ENCODE measurements around the gene OR2V2.
A peak's percentile ranks its signal among the peaks of the same experiment; 100 is the strongest.

OR2V2 gene

DNA sequence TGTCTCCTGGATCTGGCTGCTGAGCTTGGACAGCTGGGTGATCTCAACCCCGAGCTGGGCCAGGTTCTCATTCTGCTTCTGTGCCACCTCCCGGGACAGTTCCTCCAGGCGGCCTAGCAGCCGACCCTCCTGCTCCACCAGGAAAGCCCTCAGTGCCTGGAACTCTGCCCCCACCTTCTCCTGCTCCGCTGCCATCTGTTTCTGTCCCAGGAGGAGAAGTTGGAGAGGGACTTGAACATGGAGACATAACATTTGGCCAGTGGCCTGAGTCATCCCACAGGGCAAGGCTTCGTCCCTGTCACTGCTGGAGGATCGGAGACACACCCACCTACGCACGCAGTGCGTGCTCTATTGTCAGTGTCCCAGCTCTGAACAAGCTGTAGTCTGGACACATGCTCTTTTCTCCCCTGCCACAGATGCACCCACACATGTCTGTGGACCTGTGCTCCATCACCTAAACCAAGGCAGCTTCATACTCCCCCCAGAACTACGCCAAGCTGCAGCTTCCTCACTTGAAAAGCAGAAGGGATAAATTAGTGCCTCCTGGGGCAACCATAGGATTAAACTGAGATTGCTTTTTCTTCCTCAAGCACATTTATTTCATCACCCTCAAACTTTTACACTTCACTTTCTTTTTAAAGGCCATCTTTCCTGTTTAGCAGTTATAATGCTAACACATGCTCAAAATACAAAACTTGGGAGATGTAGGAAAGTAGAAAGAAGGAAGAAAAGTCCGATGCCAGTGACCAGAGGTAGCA is 52.7 kb downstream of the OR2V2 start:
- Histone ChIP-seq H3K4me1 (ENCODE audit: insufficient read depth, low read length) (peaks cover 2% of the 10 kb centered on the region), H3K9me3 (ENCODE audit: low read length) (no peaks in the 10 kb centered on the region), H3K36me3 (ENCODE audit: insufficient read depth, low read length) (no peaks in the 10 kb centered on the region), H2AFZ (ENCODE audit: low read depth, low read length) (no peak overlapping the region), H3K4me3 (ENCODE audit: low read length) (no peak overlapping the region), H3K27me3 (ENCODE audit: insufficient read depth, low read length) (peaks cover 54% of the 10 kb centered on the region)

DNA sequence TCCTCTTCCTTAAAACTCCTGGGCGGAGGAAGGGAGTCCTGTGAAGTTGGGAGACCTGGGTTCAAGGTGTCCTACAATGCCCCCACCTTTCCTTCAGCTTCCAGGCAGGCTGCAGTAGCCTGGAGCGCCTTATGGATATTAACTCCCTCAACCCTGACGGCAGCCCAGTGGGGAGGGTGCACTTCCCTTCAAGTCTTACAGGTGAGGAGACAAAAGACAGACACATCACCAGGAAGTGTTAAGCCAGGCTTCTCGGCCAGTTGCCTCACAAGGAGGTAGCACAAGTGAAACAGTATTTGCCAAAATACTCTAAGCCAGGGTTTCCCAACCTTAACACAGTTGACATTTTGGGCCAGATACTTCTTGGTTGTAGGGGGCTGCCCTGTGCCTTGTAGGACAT is 53.4 kb downstream of the OR2V2 start:
- peaks cover 8% of the 10 kb centered on the region for H3K4me1 ChIP-seq (ENCODE audit: insufficient read depth, low read length)
- H2AFZ ChIP-seq (ENCODE audit: low read depth, low read length), result no peak overlapping the region
- H3K36me3 ChIP-seq (ENCODE audit: insufficient read depth, low read length), result no peaks in the 10 kb centered on the region
- no peak overlapping the region for H3K4me3 ChIP-seq (ENCODE audit: low read length)
- H3K9me3 ChIP-seq (ENCODE audit: low read length), result no peaks in the 10 kb centered on the region
- H3K27me3 ChIP-seq (ENCODE audit: insufficient read depth, low read length), result peaks cover 54% of the 10 kb centered on the region

DNA sequence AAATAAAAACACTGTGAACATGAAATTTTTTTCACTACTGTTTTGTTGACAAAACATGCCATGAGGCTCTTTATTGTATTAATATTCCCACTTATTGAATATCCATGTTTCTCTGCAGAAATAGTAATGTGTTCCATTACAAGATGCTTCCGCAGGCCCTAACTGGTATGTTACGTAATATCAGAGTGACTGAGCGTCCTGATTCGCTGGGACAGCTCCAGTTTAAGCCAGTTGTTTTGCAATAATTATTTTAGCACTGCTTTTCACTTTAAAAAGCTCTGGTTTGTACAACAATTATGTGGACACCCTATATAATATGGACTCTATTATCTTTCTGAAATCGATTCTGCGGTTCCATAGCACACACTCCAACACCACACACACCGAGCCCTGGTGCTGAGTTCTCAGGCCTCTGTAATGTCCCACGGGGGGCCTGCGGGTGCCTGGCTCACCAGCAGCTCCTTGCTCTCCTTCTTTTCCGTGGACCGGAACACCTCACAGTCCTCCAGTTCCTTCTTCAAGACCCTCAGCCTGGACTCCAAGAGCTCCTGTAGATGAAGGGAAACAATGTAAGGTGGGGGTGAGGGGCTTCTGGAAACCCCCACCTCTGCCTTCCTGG is 55.8 kb downstream of the OR2V2 start:
- H3K36me3 ChIP-seq (ENCODE audit: insufficient read depth, low read length), result no peaks in the 10 kb centered on the region

DNA sequence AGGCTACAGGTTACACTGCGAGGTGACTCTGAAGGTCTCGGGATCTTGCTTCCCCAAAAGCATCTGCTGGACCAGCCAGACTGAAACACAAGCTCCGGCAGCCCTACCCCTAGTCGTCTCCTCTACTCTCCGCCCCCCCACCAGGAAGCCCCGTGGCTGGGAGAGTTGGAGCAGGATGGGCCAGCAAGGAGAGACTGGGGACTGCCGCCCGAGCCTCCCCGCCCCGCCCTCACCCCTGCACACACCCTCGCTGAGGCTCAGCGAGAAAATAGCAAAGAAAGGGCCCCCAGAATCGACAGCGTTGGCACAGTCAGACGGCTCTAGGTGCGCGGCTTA is 56.4 kb downstream of the OR2V2 start:
- H3K36me3 ChIP-seq (ENCODE audit: insufficient read depth, low read length), result no peaks in the 10 kb centered on the region
- peak overlapping the region; percentile 22 for H2AFZ ChIP-seq (ENCODE audit: low read depth, low read length)
- H3K4me1 ChIP-seq (ENCODE audit: insufficient read depth, low read length), result peaks cover 11% of the 10 kb centered on the region
- H3K9me3 ChIP-seq (ENCODE audit: low read length), result no peaks in the 10 kb centered on the region
- peaks cover 46% of the 10 kb centered on the region for H3K27me3 ChIP-seq (ENCODE audit: insufficient read depth, low read length)
- peak overlapping the region; percentile 78 for H3K4me3 ChIP-seq (ENCODE audit: low read length)

More for the DNA sequence above, 55.8 kb downstream of the OR2V2 start:
- no peak overlapping the region for H3K4me3 ChIP-seq (ENCODE audit: low read length)
- no peak overlapping the region for H2AFZ ChIP-seq (ENCODE audit: low read depth, low read length)
- H3K27me3 ChIP-seq (ENCODE audit: insufficient read depth, low read length), result peaks cover 51% of the 10 kb centered on the region
- no peaks in the 10 kb centered on the region for H3K9me3 ChIP-seq (ENCODE audit: low read length)
- peaks cover 11% of the 10 kb centered on the region for H3K4me1 ChIP-seq (ENCODE audit: insufficient read depth, low read length)

DNA sequence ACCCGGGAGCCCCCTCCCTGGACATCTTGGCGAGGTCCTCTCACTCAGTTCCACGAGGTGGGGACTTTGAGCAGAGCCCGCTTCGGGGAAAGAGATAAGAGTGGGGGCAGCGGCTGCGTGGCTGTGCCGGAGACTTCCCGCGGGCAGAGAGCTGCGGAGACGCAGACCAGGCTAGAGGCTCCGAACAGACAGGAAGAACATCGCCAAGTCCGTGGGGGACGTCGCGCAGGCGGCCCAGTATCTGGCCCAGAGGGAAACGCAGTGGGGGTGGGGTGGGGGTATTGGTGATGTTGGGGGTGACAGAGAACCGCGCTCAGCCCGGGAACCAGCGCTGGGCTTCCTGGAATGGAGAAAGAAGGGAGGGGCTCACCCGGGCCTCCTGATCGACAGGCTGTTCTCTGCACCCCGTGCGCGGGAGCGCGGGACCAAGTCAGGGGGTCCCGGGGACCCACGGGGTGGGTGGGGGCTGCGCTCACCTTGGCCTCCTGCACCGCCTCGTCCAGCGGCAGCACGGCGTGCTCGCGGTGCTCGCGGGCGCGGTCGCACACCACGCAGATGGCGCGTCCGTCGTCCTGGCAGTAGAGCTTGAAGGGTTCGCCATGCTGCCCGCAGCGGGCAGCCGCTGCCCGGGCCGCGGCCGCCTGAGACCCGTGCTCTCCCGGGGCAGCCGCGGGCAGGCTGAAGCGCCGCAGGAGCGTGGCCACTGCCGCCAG is 56.9 kb downstream of the OR2V2 start:
- Histone ChIP-seq H2AFZ (ENCODE audit: low read depth, low read length) (peak overlapping the region; percentile 80), H3K27me3 (ENCODE audit: insufficient read depth, low read length) (peaks cover 41% of the 10 kb centered on the region), H3K36me3 (ENCODE audit: insufficient read depth, low read length) (no peaks in the 10 kb centered on the region), H3K4me1 (ENCODE audit: insufficient read depth, low read length) (peaks cover 11% of the 10 kb centered on the region), H3K4me3 (ENCODE audit: low read length) (peak overlapping the region; percentile 78), H3K9me3 (ENCODE audit: low read length) (no peaks in the 10 kb centered on the region)

DNA sequence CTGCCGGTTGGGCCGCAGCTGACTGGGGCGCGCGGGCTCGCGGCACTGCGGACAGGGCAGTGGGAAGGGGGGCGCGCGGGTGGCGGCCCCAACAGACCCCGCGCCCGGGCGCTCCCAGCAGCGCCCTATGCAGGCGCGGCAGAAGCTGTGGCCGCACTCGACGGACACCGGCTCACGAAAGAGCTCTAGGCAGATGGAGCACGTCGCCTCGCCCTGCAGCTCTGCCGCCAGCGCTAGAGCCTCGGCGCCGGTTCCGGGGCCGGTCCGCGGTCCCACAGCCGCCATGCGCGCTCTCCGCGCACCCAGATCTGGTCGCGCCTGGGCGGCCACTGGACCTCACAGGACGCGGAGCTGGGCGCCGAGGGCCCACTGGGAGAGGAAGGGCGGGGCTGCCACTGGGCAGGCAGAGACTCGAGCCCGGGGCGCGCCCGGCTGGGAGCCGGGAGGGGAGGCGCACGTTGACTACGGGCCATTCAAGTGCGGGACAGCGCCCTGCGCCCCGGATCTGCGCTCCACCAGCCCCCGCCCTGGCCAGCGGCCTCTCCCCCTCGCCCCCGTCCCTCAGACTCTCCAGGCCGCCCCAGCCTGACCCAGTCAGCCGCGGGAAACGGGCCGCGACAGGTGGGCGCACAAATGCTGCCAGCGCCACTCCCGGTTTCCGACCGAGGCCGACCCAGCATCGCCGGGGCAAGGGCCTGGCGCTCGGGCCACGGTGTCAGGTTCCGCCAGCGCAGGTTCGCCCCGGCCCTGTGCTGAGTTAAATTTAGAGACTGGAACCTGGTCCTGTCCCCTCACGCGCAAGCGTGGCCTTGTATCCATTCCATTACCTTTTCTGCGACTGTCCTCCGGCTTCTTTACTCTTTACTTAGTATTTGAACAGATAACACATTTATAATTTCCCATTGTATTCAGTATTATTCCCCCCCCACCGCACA is 57.7 kb downstream of the OR2V2 start, which contains the start of gene TRIM7:
TRIM7 (minus strand) TSS at position 371 of the 935 bp plus-strand sequence; CDS start at position 285, 86 bp downstream.
- peaks cover 33% of the 10 kb centered on the region for H3K27me3 ChIP-seq (ENCODE audit: insufficient read depth, low read length)
- peaks cover 11% of the 10 kb centered on the region for H3K4me1 ChIP-seq (ENCODE audit: insufficient read depth, low read length)
- peak within 1 kb of the TSS; percentile 80 for H2AFZ ChIP-seq (ENCODE audit: low read depth, low read length)

DNA sequence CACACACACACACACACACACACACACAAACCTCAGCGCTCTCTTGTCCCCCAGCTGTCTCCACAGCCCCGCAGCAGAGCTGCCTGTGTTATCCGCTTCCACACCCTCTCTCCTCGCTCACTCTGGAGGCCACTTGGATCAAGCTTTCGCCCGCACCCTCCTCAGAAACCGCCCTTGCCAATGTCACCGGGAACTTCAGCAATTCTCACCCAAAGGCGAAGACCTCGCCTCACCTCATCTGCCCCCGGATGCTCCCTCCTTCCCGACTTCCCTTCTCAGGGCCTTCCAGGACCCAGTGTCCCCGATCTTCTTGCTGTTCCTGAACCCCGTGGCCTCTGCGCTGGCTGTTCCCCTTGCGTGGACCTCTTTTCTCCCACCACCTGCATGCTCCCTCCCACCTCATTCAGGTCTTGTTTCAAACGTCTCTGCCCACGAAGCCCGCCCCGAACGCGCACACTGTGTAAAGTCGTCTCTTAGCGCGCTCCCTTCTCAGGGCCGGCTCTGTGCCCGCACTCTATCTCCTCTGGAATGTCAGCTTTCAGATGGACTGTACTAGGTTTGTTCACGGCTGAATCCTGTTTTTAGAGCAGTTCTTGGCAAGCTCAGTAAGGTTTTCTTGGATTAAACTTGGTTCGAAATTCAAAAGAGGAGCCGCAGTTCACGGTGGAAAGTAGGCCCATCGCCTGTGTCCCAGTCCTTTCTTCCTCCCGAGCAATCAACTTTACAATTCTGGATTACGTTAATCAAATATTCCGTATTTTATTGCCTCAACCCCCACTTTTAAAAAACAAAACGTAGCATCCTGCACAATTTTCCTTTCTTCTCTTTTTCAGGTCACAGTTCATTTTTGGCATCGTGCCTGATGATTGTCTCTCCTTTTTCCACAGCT is 58.6 kb downstream of the OR2V2 start:
- Histone ChIP-seq H3K4me3 (ENCODE audit: low read length) (peak overlapping the region; percentile 78), H3K4me1 (ENCODE audit: insufficient read depth, low read length) (peaks cover 11% of the 10 kb centered on the region), H3K36me3 (ENCODE audit: insufficient read depth, low read length) (no peaks in the 10 kb centered on the region), H2AFZ (ENCODE audit: low read depth, low read length) (peak overlapping the region; percentile 80), H3K27me3 (ENCODE audit: insufficient read depth, low read length) (peaks cover 26% of the 10 kb centered on the region), H3K9me3 (ENCODE audit: low read length) (no peaks in the 10 kb centered on the region)

More for the DNA sequence above, 57.7 kb downstream of the OR2V2 start, which contains the start of gene TRIM7:
- Histone ChIP-seq H3K4me3 (ENCODE audit: low read length) (peak within 1 kb of the TSS; percentile 78), H3K36me3 (ENCODE audit: insufficient read depth, low read length) (no peaks in the 10 kb centered on the region), H3K9me3 (ENCODE audit: low read length) (no peaks in the 10 kb centered on the region)

DNA sequence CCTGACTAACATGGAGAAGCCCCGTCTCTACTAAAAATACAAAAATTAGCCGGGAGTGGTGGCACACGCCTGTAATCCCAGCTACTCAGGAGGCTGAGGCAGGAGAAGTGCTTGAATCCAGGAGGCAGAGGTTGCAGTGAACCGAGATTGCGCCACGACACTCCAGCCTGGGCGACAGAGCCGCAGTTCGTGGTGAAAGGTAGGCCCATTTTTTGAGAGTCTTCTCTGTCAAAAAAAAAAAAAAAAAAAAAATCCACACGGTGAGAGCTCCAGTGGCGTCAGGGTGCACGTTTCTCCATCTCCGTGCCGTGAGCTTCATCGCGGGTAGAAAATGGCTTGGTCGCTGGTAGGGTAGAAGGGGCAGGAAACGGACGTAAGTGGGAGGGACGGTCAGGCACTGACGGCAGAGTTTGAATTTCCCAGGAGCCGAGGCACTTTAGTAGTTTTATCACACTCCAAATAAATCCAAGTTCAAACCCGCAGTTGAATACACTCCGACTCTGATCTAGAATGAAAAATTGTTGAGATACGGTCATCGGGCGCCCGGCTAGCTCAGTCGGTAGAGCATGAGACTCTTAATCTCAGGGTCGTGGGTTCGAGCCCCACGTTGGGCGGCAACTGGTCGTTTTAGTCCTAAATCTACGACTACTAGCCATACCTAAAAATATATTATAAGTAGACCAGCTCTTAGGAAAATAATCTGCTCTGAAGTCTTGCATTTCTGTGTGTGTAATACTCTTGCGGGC is 60.0 kb downstream of the OR2V2 start:
- Histone ChIP-seq H2AFZ (ENCODE audit: low read depth, low read length) (peak overlapping the region; percentile 41), H3K36me3 (ENCODE audit: insufficient read depth, low read length) (no peaks in the 10 kb centered on the region), H3K4me3 (ENCODE audit: low read length) (peak overlapping the region; percentile 78), H3K9me3 (ENCODE audit: low read length) (no peaks in the 10 kb centered on the region), H3K4me1 (ENCODE audit: insufficient read depth, low read length) (peaks cover 11% of the 10 kb centered on the region), H3K27me3 (ENCODE audit: insufficient read depth, low read length) (peaks cover 26% of the 10 kb centered on the region)

DNA sequence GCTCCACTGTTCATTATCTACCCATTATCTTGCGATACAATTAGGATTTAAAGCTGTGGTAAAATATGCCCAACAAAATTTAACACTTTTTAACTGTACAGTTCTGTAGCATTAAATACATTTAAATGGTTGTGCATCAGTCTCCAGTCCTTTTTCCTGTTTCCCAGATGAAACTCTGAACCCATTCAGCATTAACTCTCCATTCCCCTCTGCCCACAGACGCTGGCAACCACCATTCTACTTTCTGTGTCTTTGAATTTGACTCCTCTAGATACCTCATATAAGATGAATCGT is 60.5 kb downstream of the OR2V2 start:
- no peaks in the 10 kb centered on the region for H3K36me3 ChIP-seq (ENCODE audit: insufficient read depth, low read length)
- no peaks in the 10 kb centered on the region for H3K9me3 ChIP-seq (ENCODE audit: low read length)
- peak overlapping the region; percentile 78 for H3K4me3 ChIP-seq (ENCODE audit: low read length)
- H3K4me1 ChIP-seq (ENCODE audit: insufficient read depth, low read length), result peaks cover 11% of the 10 kb centered on the region
- no peak overlapping the region for H2AFZ ChIP-seq (ENCODE audit: low read depth, low read length)
- H3K27me3 ChIP-seq (ENCODE audit: insufficient read depth, low read length), result peaks cover 27% of the 10 kb centered on the region
